CD4-positive, alpha-beta T cell treated with Interleukin-15 for 1 hour (primary cell): ENCODE measurements around the gene PPARGC1A.

Experiments
- DNase-seq: peaks from one replicate; pipeline ENCODE4 v3.0.0-alpha.2; 2020

Gene PPARGC1A

GRCh38 chr4:23889814-23890341 lies at the start of gene PPARGC1A:
PPARGC1A (minus strand) TSS chr4:23890047; CDS start chr4:23889957, 90 bp downstream.
- DNase-seq = no peak

- no peak for DNase-seq
Observed at GRCh38 chr4:23938796-23939195, 48.9 kb upstream of the PPARGC1A start.

GRCh38 chr4:23937173-23937572 lies 47.3 kb upstream of the PPARGC1A start:
- DNase-seq = no peak

- DNase-seq = no peak
Observed at GRCh38 chr4:23934915-23935314, 45.1 kb upstream of the PPARGC1A start.

- DNase-seq = no peak
Observed at GRCh38 chr4:23934223-23934622, 44.4 kb upstream of the PPARGC1A start.

- DNase-seq = no peak
Observed at GRCh38 chr4:23932901-23933308, 43.1 kb upstream of the PPARGC1A start.

- DNase-seq = no peak
Observed at GRCh38 chr4:23932186-23932585, 42.3 kb upstream of the PPARGC1A start.

- DNase-seq = no peak
Observed at GRCh38 chr4:23931489-23931830, 41.6 kb upstream of the PPARGC1A start.

- DNase-seq = no peak
Observed at GRCh38 chr4:23930750-23931488, 41.1 kb upstream of the PPARGC1A start.

GRCh38 chr4:23929248-23929647 lies 39.4 kb upstream of the PPARGC1A start:
- no peak for DNase-seq

GRCh38 chr4:23924556-23924955 lies 34.7 kb upstream of the PPARGC1A start:
- no peak for DNase-seq

- no peak for DNase-seq
Observed at GRCh38 chr4:23923840-23924239, 34.0 kb upstream of the PPARGC1A start.

GRCh38 chr4:23923141-23923540 lies 33.3 kb upstream of the PPARGC1A start:
- DNase-seq = no peak

- no peak for DNase-seq
Observed at GRCh38 chr4:23922541-23923111, 32.8 kb upstream of the PPARGC1A start.

- DNase-seq = no peak
Observed at GRCh38 chr4:23922013-23922412, 32.2 kb upstream of the PPARGC1A start.

- no peak for DNase-seq
Observed at GRCh38 chr4:23921447-23921845, 31.6 kb upstream of the PPARGC1A start.

- no peak for DNase-seq
Observed at GRCh38 chr4:23920716-23921446, 31.0 kb upstream of the PPARGC1A start.

- no peak for DNase-seq
Observed at GRCh38 chr4:23920296-23920695, 30.4 kb upstream of the PPARGC1A start.

GRCh38 chr4:23916282-23916681 lies 26.4 kb upstream of the PPARGC1A start:
- DNase-seq = no peak

GRCh38 chr4:23915459-23916132 lies 25.7 kb upstream of the PPARGC1A start:
- DNase-seq = no peak

- no peak for DNase-seq
Observed at GRCh38 chr4:23911675-23912455, 22.0 kb upstream of the PPARGC1A start.

GRCh38 chr4:23909671-23910070 lies 19.8 kb upstream of the PPARGC1A start:
- no peak for DNase-seq

GRCh38 chr4:23906839-23907238 lies 17.0 kb upstream of the PPARGC1A start:
- no peak for DNase-seq
